BJ (cell line): ENCODE data around the gene PBX1. TPM values are rescaled to one million over a fixed set of nuclear protein-coding genes. Genes with fewer than 3 reads are reported as not detected.

ENCODE experiments used
- CTCF ChIA-PET: fragments of 350-600 bp; formaldehyde crosslinking; extraction: SDS; loops from one replicate; lab custom pipeline; 2021; ENCODE audit warnings: antibody characterized with exemption, inconsistent platforms; lab: Yijun Ruan, JAX
- POLR2A ChIA-PET: fragments of 300-600 bp; sonication (Branson Sonifier 250); formaldehyde crosslinking; extraction: SDS; loops from one replicate; lab custom pipeline; 2021; ENCODE audit warnings: antibody characterized with exemption; lab: Charles Lee
- DNase-seq: peaks from one replicate; pipeline ENCODE4 v3.0.0-alpha.2; 2011; ENCODE audit warnings: low read depth
- H3K27me3 ChIP-seq: 2 replicates; pipeline ENCODE4 v1.6.0; 2011; ENCODE audit warnings: low read length; ENCODE audit not compliant: control insufficient read depth, insufficient read depth
- H3K36me3 ChIP-seq: 2 replicates; pipeline ENCODE4 v1.5.1; 2011; ENCODE audit warnings: low read length; ENCODE audit not compliant: control insufficient read depth, insufficient read depth
- H3K4me3 ChIP-seq: 2 replicates; pipeline ENCODE4 v1.5.1; 2011; ENCODE audit warnings: low read depth, mild to moderate bottlenecking, control low read depth, low read length
- CTCF ChIP-seq: IDR thresholded peaks from 2 replicates; pipeline ENCODE4 v1.5.1; 2011; ENCODE audit warnings: low read depth, mild to moderate bottlenecking, control low read depth, inconsistent platforms, low read length, moderate library complexity; ENCODE audit not compliant: insufficient read depth
- polyA plus RNA-seq: library from polyadenylated mRNA; depleted of rRNA; stranded (reverse); fragments of >200 nt; gene quantifications from 2 replicates; pipeline ENCODE4 v1.2.3, GENCODE V29; 2011

The PBX1 gene
- polyA plus RNA-seq, 1 experiment: 46.1 TPM

- ChIA-PET CTCF (interaction anchor here (0.6 kb wide), 1 partner anchor 14 kb away, joined by 3 read pairs; no protein-coding TSS in a partner anchor), POLR2A (interaction anchor here (0.7 kb wide), 1 partner anchor 9 kb away, joined by 4 read pairs; no protein-coding TSS in a partner anchor)
- no peaks in the 10 kb centered on the region for H3K27me3 ChIP-seq
- DNase-seq: no peak
- no peak overlapping the region for H3K4me3 ChIP-seq
- TF ChIP-seq CTCF: no peak
- peaks cover 3% of the 10 kb centered on the region; the same call in 1 of the 2 replicates for H3K36me3 ChIP-seq
These were observed 22.8 kb downstream of the PBX1 start for GRCh38 chr1:164581762-164582161.

GRCh38 chr1:164583196-164583595, 24.2 kb downstream of the PBX1 start:
- ChIA-PET POLR2A (no interaction called here), CTCF (interaction anchor here (1.0 kb wide), 1 partner anchor 1224 kb away, joined by 3 read pairs; no protein-coding TSS in a partner anchor)
- Histone ChIP-seq H3K27me3 (no peaks in the 10 kb centered on the region), H3K4me3 (no peak overlapping the region), H3K36me3 (peaks cover 3% of the 10 kb centered on the region; the same call in 1 of the 2 replicates)
- no peak for DNase-seq
- no peak for TF ChIP-seq CTCF

- H3K27me3 ChIP-seq: no peaks in the 10 kb centered on the region
- POLR2A ChIA-PET: no interaction called here
- no peak for DNase-seq
- TF ChIP-seq CTCF: no peak
- CTCF ChIA-PET: no interaction called here
- peaks cover 3% of the 10 kb centered on the region; the same call in 1 of the 2 replicates for H3K36me3 ChIP-seq
- no peak overlapping the region for H3K4me3 ChIP-seq
These were observed 25.0 kb downstream of the PBX1 start for GRCh38 chr1:164583835-164584539.

GRCh38 chr1:164586591-164586990, 27.6 kb downstream of the PBX1 start:
- peaks cover 3% of the 10 kb centered on the region; the same call in 1 of the 2 replicates for H3K36me3 ChIP-seq
- TF ChIP-seq CTCF: no peak
- CTCF ChIA-PET: no interaction called here
- no peak for DNase-seq
- H3K4me3 ChIP-seq: no peak overlapping the region
- POLR2A ChIA-PET: no interaction called here
- no peaks in the 10 kb centered on the region for H3K27me3 ChIP-seq
